ENCODE data around the gene CEBPZOS.

CEBPZOS gene

GRCh38 chr2:37180006-37180639 lies 16.2 kb upstream of the CEBPZOS start:
- FAIRE-seq (no peak), DNase-seq (ENCODE audit: insufficient read length, low spot score) (no peak)
- TF ChIP-seq, protein P1, sequence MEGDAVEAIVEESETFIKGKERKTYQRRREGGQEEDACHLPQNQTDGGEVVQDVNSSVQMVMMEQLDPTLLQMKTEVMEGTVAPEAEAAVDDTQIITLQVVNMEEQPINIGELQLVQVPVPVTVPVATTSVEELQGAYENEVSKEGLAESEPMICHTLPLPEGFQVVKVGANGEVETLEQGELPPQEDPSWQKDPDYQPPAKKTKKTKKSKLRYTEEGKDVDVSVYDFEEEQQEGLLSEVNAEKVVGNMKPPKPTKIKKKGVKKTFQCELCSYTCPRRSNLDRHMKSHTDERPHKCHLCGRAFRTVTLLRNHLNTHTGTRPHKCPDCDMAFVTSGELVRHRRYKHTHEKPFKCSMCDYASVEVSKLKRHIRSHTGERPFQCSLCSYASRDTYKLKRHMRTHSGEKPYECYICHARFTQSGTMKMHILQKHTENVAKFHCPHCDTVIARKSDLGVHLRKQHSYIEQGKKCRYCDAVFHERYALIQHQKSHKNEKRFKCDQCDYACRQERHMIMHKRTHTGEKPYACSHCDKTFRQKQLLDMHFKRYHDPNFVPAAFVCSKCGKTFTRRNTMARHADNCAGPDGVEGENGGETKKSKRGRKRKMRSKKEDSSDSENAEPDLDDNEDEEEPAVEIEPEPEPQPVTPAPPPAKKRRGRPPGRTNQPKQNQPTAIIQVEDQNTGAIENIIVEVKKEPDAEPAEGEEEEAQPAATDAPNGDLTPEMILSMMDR (IDR thresholded peaks at IDR 0.05; ENCODE audit: insufficient read depth, missing control alignments): peak; percentile 9

DNA sequence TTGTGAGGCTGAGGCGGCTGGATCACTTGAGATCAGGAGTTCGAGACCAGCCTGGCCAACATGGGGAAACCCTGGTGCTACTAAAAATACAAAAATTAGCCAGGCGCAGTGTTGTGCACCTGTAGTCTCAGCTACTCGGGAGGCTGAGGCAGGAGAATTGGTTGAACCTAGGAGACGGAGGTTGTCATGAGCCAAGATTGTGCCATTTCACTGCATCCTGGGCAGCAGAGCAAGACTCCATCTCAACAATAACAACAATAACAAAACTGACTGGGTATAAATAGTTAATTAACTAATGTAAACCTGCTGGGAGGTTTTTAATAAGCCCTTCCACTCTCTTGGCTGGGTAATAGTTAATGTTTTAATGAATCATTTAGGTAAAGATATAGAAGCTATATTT lies 15.7 kb upstream of the CEBPZOS start:
- DNase-seq (ENCODE audit: insufficient read length, low spot score): no peak
- TF ChIP-seq, protein P1 (IDR thresholded peaks at IDR 0.05; ENCODE audit: insufficient read depth, missing control alignments): no peak
- FAIRE-seq: no peak

DNA sequence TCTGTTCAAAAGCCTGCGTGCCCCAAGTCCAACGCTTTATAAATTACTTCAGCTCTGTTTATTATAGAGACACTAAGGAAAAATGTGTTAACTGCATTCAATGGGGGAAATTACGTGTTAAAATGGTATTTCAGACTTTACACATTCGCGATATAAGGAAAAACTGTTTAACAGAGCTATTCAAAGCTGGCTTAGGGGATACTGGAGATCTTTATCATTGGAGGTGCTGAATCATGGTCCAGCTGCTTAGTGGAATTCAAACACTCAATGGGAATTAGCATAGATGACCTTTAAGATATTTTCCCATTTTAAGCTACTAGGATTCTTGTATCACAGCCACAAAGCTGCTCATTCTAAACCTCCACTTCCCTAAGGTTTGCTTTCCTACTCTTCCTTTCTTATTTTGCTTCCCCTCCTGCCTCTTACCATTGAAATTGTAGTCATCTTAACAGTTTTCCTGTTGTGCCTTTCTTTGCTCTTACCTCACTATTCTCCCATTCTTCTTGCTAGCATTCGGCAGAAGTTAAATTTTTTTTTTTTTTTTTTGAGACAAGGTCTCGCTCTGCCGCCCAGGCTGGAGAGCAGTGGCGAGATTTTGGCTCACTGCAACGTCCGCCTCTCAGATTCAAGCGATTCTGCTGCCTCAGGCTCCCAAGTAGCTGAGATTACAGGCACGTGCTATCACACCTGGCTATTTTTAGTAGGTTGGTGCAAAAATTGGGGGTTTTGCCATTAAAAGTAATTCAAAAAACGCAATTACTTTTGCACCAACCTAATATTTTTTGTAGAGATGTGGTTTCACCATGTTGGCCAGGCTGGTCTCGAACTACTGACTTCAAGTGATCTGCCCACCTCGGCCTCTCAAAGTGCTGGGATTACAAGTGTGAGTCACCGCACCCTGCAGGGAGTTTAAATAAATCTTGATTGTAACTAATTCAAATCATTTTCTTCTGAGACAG lies 14.3 kb upstream of the CEBPZOS start:
- no peak for FAIRE-seq
- DNase-seq (ENCODE audit: insufficient read length, low spot score): no peak
- TF ChIP-seq, protein P1 (IDR thresholded peaks at IDR 0.05; ENCODE audit: insufficient read depth, missing control alignments): no peak

- TF ChIP-seq, protein P1 (IDR thresholded peaks at IDR 0.05; ENCODE audit: insufficient read depth, missing control alignments): no peak
- DNase-seq (ENCODE audit: insufficient read length, low spot score) (no peak), FAIRE-seq (no peak)
These were observed 7.7 kb upstream of the CEBPZOS start, which contains the start of gene SULT6B1 for GRCh38 chr2:37188570-37188969. Gene SULT6B1 (minus strand): TSS chr2:37188670. CDS start chr2:37188640, 30 bp downstream.

- TF ChIP-seq, protein P1 (IDR thresholded peaks at IDR 0.05; ENCODE audit: insufficient read depth, missing control alignments): no peak
- DNase-seq (ENCODE audit: insufficient read length, low spot score): no peak
- FAIRE-seq: no peak
These were observed 6.7 kb upstream of the CEBPZOS start for GRCh38 chr2:37189452-37190153.

GRCh38 chr2:37190290-37190689 lies 6.0 kb upstream of the CEBPZOS start:
- no peak for DNase-seq (ENCODE audit: insufficient read length, low spot score)
- TF ChIP-seq, protein P1 (IDR thresholded peaks at IDR 0.05; ENCODE audit: insufficient read depth, missing control alignments): no peak
- FAIRE-seq: no peak

Data from D721Med (cell line).